Thyroid gland (tissue), 4 donors: ENCODE data around the gene RBP2.

Experiments
- CTCF ChIP-seq, 6 experiments: fragments of 200-600 bp in 3 of 6; fragments of 450-650 bp in 3 of 6; sonication (generic) in 3 of 6; IDR thresholded peaks; one replicate each; pipeline ENCODE4 v1.5.1; 2016 to 2019; ENCODE audit warnings: antibody characterized with exemption in 6 of 6, mild to moderate bottlenecking in 2 of 6, inconsistent platforms in 1 of 6, moderate library complexity in 1 of 6
- POLR2A ChIP-seq, 2 donors: fragments of 450-650 bp; IDR thresholded peaks; one replicate each; pipeline ENCODE4 v1.6.1; 2017; ENCODE audit warnings: antibody characterized with exemption in 2 of 2, mild to moderate bottlenecking in 2 of 2, moderate library complexity in 1 of 2

GRCh38 chr3:139456386-139456785 lies 19.9 kb downstream of the RBP2 start:
- TF ChIP-seq CTCF (IDR thresholded peaks at IDR 0.05) (no peak), POLR2A (IDR thresholded peaks at IDR 0.05) (no peak)
